IPS-11a (cell line): ENCODE measurements around the gene RAB7A.
A peak's percentile ranks its signal among the peaks of the same experiment; 100 is the strongest.
"Not testable (repeated sequence)": the region's sequence is repeated elsewhere in the genome, so short reads cannot be mapped to it uniquely, and the experiment has no call there.

Source experiments
- H3K4me3 ChIP-seq: one replicate; pipeline ENCODE4 v1.5.1; 2013; ENCODE audit warnings: low read depth, low read length, control low read depth

The RAB7A gene

DNA sequence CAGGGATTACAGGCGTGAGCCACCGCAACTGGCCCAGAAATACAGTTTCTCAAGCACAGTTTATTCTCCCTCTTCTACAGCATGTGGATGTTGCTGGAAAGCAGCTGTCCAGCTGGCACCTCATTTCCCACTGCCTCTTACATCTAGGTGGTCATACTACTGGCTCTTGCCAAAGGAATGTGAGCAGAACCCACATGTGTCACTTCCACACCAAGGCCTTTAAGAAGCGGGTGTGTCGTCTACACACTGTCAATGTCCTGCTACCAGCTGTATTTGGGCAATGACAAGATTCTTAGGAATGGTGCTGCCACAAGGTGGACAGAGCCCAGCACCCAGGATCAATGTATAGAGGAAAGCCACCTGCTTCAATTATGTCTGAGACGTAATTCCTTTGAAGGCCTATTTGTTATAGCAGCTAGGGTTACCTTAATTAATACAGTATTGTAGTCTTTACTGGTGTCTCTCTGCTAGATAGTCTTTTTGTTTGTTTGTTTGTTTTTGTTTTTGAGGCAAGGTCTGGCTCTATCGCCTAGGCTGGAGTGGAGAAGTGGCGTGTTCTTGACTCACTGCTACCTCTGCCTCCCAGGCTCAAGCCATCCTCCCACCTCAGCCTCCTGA lies 15.1 kb upstream of the RAB7A start:
- H3K4me3 ChIP-seq = no peak overlapping the region

DNA sequence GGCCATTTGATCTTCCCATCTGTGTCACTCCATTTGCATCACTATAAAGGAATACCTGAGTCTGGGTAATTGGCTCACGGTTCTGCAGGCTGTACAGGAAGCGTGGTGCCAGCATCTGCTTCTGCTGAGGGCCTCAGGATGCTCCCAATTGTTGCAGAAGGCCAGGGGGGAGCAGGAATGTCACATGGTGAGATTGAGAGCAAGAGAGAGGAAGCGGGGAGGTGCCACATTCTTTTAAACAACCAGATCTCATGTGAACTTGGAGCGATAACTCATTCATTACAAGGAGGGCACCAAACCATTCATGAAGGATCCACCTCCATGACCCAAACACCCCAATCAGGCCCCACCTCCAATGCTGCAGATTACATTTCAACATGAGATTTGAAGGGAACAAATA lies 13.1 kb upstream of the RAB7A start:
- H3K4me3 ChIP-seq = no peak overlapping the region

DNA sequence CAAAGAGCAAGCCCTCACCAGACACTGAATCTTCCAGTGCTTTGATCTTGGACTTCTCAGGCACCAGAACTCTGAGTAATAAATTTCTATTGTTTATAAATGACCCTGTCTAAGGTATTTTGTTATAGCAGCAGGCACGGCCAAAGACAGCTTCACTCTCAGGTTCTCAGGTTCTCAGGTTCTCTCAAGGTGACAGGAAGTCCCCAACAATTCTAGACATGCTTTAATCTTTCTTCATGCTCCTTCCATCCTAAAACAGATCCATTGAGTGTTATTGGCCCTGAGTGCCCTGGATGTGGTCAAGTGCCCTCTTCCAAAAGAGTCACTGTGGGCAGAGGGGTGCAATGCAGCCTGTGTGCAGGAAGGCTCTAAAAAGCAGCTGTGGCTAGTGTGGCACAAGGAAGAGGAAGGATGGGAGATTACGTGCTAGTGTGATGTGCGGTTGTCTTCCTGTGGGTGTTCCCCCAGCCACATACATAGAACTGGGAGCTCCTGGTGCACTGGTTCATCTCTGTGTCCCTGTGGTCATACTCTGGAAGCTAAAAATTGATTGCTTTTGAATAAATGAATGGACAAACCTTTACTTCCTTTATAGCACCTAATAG lies 11.0 kb upstream of the RAB7A start:
- no peak overlapping the region for H3K4me3 ChIP-seq

DNA sequence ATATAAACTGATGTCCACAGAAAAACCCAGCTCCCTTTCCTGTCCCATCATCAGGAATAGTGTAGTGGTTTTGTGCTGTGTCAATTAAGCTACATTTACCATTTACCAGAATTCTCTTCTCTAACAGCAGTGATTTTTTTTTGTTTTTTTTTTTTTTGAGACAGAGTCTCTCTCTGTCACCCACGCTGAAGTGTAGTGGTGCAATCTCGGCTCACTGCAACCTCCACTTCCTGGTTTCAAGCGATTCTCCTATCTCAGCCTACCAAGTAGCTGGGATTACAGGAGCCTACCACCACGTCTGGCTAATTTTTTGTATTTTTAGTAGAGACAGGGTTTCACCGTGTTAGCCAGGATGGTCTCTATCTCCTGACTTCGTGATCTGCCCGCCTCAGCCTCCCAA lies 7.1 kb upstream of the RAB7A start:
- not testable (repeated sequence) for H3K4me3 ChIP-seq

DNA sequence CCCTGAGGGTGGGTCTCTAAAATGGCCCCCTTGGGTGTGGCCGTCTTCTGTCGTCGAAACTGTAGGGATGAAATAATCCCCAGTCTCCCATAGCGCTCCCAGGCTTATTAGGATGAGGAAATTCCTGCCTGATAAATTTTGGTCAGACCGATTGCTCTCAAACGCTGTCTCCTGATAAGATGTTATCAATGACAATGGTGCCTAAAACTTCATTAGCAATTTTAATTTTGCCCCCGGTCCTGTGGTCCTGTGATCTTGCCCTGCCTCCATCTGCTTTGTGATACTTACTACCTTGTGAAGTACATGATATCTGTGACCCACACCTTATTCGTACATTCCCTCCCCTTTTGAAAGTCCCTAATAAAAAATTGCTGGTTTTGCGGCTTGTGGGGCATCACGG lies 5.1 kb upstream of the RAB7A start:
- no peak overlapping the region for H3K4me3 ChIP-seq

DNA sequence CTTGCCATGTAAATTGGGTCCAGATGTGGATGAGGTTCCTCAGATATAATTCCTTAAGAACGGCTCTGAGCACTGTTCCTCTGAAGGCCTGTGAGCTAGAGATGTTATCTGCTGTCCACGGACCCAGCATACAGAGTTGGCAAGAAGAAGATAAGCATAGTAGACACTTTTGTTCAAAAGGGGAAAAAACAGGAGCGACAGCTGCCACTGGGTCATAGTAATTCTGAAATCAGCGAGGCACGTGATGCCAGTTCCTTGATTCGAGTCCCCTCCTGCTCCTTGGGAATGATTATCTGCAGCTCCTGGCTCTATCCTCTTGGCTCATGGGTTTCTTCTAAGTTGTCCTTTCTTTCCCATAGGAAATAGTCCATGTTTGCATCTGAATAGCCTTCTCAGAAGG lies 2.5 kb upstream of the RAB7A start:
- no peak overlapping the region for H3K4me3 ChIP-seq

DNA sequence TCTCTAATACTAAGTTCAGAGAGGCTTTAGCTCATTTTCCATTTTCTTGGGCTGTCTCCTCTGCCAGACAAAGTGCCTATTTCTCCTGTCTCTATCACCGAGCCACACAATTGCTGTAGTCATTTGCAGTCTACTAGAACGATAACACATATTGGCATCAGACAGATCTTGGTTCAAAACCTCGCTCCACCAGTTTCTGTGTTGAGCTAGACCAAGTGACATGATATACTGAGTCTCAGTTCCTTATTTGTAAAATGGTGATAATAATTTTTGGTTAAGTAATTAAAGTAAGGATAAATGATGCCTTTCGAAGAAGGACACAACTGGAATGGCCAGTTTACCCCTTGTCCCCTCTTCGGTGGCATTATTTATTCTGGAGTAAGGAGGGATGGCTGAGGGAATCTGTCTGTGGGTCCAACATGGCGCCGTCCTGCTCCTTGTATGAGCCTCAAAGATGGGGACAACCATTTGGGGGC lies 398 bp upstream of the RAB7A start:
- H3K4me3 ChIP-seq = no peak overlapping the region

DNA sequence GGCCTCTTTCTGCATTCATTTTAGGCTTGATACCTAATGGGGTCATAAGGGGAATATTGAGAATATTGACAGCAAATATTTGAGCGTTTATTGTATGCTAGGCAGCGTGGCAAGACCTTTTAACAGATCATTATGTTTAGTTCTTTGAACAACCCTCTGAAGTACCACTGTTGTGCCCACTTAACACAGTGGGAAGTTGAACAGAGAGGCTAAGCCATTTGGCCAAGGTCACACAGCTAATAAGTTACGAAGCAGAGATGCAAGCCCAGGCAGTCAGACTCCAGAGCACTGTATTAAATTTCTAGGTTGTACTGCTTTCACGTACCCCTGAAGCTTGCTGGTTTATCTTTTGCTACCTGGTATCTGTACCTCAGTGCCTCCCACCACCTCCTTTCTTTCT lies 1.1 kb downstream of the RAB7A start:
- peak overlapping the region; percentile 87 for H3K4me3 ChIP-seq

DNA sequence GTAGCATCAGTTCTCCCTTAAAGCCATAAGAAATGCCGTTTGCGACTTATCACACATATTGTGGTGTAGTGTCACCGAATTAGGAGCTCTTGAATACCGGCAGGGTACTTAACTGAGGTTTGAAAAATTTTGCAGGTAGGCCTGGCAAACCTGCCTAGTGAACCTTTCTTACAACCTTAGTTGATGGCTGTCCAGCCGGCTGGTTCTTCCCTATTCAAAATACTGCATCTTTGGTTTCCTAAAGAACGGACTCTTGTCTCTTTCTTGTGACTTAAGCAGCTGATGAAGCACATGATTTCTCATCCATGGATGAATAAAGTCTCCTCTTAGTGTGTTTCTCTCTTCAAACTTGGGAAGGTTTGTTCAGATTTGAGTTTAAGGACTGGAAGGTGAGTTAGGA lies 1.5 kb downstream of the RAB7A start:
- peak overlapping the region; percentile 87 for H3K4me3 ChIP-seq

DNA sequence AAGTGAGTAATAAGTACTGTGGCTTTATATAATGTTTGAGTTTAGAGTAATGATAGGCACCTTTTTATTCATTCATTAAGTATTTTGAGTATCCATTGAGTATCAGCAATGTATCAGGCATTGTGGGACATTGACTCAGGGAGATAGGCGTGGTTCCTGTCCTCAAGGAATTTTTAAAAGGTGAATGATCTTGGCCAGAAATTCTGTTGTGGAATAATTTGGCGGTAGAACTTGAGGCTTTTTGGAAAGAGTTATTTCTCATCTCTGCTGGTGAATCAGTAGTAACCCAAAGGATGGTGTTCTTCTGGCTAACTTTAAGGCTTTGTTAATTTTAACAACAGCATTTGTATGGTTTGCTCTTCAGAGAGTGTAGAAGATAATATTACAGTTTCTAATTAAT lies 2.0 kb downstream of the RAB7A start:
- peak overlapping the region; percentile 87 for H3K4me3 ChIP-seq

DNA sequence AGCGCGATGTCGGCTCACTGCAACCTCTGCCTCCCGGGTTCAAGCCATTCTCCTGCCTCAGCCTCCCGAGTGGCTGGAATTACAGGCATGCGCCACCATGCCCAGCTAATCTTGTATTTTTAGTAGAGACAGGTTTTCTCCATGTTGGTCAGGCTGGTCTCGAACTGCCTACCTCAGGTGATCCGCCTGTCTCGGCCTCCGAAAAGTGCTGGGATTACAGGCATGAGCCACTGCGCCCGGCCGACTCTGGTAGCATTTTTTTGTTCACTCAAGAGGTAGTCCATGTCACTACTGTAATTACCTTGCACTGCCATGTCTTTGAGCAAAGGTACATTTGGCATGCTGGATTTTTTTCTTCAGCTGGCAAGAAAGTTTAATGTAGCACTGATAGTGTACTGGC lies 2.5 kb downstream of the RAB7A start:
- H3K4me3 ChIP-seq = not testable (repeated sequence)

DNA sequence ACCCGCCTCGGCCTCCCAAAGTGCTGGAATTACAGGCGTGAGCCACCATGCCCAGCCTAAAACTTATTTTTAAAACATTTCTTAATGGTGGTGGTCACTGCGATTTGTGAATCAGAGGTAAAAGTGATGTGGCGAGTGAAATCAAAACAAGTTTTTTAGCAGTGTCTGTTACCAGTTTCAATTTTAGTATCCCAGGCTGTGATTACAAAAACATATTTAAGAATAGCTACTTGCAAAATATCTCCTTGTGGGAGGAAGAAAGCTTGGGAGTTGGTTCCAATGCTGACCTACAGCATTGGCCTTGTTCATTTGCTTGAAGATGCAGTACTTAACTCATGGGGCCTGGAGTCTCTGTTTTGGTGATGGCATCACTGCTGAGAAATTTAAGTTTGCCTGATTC lies 4.5 kb downstream of the RAB7A start:
- no peak overlapping the region for H3K4me3 ChIP-seq

DNA sequence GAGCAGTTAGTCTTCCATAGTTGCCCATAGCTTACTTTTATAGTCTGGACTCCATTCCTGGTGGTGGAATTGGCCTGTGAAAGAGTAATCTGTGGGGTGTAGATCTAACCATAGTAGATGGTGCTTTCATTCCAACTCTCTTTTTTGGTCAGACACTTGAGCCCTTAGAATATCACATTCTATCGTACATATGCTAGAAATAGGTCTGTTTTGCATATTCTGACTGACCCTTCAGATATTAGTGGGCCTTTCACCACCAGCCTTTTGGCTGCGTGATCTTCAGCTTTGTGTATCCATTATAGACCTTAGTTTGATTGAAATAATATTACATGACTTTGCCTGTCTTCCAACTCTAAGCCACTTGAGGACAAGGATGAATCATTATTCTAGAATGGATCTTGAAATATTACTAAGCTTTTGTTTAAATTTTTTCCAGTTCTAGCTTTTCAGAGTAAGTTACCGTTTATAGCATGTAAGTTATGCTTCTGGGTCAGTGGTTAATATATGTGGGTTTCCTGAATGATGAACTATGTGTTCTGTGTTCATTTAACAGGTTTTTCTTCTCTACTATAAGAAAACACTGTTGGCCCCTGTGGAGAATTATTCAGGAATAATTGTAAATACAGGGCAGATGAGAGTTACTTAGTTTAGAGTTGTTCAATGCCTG lies 8.7 kb downstream of the RAB7A start:
- no peak overlapping the region for H3K4me3 ChIP-seq

DNA sequence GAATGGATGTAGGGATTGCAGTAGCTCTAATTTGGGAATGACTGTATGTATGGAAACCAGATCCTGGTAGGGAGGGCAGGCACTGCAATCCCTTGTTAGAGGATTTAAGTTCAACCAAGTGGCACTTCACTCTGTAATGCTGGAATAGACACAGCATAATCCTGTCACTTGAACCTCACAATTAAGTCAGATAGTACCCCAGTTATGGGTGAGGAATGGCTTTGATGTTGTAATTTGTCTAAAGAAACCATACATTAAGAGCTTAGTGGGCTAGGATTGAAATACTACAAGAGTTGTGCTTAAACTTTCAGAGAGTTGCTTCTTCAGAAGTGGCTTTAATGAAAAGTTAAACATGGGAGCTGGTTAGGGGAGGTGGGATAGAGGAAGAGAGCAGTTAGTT lies 9.3 kb downstream of the RAB7A start:
- H3K4me3 ChIP-seq = no peak overlapping the region

DNA sequence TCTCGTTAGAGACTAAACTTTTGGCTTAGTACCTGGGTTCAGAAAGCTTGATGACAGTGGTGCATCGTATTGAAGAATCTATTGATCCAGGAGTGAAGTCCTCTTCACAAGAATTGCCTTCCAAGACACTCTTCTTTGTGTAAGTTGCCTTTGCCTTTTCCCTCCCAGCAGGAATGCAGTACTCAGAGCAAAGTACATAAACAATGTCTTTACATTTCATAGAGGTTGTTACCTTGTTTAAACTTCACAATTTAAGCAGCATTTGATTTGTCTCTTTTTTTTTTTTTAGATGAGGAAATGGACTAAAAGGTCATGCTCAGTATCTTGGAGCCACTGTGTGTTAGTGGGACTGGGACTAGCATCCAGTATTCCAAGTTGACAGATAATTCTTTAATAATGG lies 9.9 kb downstream of the RAB7A start:
- H3K4me3 ChIP-seq = no peak overlapping the region

DNA sequence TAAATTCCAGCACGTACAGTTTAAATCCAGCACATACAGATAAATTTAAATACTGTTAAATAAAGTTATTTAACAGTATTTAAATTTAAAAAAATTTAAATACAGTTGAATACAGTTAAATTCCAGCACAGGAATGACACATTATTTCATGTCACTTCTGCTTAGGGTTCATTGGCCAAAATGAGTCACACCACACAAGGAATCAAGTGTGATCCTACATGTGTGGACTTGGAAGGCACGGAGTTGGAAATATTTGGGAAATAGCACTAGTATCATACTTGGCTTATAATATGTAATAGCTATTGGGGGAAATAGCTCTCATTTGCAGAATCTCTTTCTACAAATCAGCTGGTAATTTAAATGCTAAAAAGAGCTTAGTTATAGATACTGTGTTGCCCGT lies 10.6 kb downstream of the RAB7A start:
- no peak overlapping the region for H3K4me3 ChIP-seq

DNA sequence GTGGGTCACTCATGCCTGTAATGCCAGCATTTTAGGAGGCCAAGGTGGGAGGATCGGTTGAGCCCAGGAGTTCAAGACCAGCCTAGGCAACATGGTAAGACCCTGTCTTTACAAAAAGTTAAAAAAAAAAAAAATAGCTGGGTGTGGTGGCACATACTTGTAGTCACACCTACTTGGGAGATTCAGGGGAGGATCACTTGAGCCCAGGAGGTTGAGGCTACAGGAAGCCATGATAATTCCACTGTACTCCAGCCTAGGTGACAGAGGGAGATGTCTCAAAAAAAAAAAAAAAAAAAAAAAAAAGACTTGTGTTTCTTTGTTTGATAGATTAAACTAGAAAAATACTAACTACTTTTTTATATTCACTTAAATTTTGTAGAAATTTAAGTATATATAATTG lies 14.6 kb downstream of the RAB7A start:
- H3K4me3 ChIP-seq = no peak overlapping the region

DNA sequence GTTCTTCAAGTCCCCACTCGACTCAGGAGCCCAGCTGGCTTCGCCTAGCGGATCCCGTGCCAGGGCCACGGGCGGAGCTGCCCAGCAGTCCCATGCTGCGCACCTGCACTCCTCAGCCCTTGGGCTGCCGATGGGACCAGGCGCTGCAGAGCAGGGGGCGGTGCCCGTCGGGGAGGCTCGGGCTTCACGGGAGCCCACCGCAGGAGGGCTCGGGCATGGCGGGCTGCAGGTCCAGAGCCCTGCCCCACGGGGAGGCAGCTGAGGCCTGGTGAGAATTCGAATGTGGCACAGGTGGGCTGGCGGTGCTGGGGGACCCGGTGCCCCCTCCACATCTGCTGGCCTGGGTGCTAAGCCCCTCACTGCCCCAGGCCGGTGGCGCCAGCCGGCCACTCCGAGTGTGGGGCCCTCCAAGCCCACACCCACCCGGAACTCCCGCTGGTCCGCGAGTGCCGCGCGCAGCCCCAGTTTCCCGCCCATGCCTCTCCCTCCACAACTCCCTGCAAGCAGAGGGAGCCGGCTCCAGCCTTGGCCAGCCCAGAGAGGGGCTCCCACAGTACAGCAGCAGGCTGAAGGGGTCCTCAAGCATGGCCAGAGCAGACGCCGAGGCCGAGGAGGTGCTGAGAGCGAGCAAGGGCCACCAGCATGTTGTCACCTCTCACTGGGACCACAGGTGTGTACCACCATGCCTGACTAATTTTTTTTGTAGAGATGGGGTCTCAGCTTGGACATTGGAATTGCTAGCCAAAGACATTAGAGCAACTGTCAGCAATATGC lies 17.0 kb downstream of the RAB7A start:
- H3K4me3 ChIP-seq = no peak overlapping the region

DNA sequence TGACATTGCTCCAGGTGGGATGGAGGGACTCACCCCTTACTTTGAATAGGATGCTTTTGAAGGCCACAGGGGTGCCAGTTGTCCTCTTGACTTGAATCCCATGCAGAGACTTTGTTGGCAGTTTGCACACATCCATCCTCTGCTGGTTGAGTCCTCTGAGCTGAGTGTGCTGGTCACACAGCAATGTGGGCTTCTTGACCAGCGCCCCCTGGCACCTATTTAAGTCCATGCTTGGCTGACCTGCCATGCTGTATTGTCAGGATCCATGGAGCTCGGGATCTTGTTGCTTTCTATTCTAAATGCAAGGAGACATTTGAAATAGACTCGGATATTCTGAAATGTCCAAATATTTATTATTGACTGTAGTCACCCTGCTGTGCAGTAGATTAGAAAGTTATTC lies 19.8 kb downstream of the RAB7A start:
- H3K4me3 ChIP-seq = no peak overlapping the region

DNA sequence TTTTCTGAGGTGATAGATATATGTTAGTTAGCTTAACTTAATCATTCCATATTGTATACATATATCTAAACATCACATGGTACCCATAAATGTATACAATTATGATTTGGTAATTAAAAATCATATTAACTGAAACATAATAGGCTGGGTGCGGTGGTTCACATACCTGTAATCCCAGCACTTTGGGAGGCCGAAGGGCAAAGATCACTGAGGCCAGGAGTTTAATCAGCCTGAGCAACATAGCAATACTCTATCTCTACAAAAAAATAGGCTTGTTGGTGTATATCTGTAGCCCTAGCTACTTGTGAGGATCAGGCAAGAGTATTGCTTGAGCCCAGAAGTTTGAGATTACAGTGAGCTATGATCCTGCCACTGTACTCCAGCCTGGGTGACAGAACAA lies 20.9 kb downstream of the RAB7A start:
- no peak overlapping the region for H3K4me3 ChIP-seq

DNA sequence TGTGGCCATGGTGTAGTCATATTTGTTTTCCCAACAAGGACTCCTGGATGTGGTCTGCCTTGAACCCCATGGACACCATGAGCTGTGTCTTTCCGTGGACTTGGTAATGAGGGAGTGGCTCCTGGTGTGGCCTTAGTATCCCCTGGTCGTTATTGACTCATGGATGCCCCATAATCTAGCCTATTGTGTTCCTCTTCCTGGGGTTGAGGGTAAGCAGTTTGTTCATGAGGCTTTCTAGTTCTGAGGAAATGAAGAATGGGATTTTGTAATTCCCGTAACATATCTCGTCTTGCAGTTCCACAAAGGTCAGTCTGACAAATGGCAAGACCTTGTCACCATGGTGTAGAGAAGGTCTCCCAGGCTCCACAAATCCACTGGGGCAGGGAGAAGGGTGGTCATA lies 22.6 kb downstream of the RAB7A start:
- H3K4me3 ChIP-seq = no peak overlapping the region

DNA sequence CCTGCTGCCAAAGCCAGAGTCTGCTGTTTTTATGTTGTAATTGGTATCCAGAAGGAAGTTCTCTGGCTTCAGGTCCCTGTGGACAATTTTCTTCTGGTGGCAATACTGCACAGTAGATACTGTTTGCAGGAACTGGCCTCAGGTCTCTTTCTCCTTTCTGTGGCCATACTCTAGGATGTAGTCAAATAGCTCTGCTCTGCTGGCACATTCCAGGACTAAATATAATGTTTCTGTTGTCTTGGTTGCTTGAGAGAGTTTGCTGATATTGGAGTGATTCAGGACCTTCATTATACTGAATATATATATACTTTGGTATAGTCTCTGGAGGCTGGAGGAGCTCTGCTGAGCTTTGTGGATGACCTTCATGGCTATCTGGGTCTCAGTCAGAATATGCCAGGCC lies 23.1 kb downstream of the RAB7A start:
- H3K4me3 ChIP-seq = no peak overlapping the region
